T1000 (cell line): ENCODE results near the gene EIF6.
"Not testable (repeated sequence)": the region's sequence is repeated elsewhere in the genome, so short reads cannot be mapped to it uniquely, and the experiment has no call there.

Source experiments
- DNase-seq: peaks from one replicate; lab custom pipeline; 2025; ENCODE audit warnings: mixed read lengths; lab: John Stamatoyannopoulos, UW

The EIF6 gene

DNA sequence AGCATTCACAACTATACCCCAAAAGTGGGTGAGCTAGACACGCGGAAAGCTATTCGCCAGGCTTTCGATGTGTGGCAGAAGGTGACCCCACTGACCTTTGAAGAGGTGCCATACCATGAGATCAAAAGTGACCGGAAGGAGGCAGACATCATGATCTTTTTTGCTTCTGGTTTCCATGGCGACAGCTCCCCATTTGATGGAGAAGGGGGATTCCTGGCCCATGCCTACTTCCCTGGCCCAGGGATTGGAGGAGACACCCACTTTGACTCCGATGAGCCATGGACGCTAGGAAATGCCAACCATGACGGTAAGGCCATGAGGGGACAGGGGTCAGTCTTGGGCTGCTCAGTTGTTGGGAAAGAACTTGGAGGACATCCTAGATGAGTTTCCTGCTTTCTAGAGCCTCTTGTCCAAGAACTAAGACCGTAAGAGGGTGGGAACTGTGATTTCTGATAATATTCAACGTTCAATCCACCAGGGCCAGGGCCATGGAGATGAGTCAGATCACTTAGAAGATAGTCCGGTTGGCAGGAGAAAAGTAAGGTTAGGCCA lies 30.0 kb downstream of the EIF6 start:
- DNase-seq, result no peak

DNA sequence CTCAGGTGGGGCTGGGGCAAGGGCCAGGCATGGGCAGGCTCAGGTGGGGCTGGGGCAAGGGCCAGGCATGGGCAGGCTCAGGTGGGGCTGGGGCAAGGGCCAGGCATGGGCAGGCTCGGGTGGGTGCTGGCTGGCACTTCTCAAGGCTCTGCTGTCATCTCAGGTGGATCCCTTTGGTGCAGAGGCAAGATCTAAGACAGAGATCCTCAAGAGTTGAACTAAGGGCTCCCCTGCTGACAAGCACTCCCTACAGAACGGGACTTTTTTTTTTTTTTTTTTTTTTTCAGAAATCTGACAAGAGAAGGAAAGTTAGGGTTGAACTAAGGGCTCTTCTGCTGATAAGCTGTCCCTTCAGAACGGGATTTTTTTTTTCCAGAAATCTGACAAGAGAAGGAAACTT lies 31.6 kb downstream of the EIF6 start:
- no peak for DNase-seq

DNA sequence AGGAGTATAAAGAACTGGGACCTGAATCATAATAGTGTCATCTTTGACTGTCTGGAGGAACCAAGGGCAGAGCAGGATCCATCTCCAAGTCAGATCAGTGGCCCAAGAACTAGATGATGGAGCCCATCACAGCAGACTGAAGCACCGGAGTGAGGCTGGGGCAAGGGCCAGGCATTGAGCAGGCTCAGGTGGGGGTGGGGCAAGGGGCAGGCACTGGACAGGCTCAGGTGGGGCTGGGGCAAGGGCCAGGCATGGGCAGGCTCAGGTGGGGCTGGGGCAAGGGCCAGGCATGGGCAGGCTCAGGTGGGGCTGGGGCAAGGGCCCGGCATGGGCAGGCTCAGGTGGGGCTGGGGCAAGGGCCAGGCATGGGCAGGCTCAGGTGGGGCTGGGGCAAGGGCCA lies 32.0 kb downstream of the EIF6 start:
- not testable (repeated sequence) for DNase-seq

DNA sequence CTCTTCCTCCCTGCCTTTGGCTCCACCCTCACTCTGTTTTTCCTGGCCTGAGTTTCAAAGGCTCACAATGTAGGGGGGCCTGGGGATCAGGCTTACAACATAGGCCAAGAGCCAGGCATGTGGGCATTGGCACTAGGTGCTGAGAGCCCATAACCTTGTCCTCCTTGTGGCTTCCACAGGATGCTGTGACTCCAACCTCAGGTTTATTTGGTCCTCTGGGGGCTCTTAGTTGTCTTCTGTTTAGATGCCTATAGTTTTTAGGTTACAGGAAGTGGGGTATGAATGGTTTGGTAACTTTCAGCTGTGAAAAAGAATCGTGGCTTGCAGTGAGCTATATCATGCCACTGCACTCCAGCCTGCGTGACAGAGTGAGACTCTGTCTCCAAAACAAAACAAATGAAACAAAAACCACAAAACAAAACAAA lies 32.5 kb downstream of the EIF6 start:
- DNase-seq, result no peak

DNA sequence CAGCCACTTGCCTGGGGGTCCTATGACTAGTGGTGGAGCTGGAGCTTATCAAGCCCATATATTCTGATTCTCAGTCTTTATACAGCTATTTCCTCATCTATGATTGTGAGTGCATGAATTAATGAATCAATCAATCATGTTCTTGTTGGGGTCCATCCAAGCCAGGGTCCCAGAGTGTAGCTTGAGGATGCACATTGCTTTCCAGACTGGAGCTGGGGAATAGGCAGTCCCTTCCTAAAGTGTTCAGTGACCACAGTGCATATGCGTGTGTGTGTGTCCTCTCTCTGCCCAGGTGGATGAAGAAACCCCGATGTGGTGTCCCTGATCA lies 33.0 kb downstream of the EIF6 start:
- no peak for DNase-seq

DNA sequence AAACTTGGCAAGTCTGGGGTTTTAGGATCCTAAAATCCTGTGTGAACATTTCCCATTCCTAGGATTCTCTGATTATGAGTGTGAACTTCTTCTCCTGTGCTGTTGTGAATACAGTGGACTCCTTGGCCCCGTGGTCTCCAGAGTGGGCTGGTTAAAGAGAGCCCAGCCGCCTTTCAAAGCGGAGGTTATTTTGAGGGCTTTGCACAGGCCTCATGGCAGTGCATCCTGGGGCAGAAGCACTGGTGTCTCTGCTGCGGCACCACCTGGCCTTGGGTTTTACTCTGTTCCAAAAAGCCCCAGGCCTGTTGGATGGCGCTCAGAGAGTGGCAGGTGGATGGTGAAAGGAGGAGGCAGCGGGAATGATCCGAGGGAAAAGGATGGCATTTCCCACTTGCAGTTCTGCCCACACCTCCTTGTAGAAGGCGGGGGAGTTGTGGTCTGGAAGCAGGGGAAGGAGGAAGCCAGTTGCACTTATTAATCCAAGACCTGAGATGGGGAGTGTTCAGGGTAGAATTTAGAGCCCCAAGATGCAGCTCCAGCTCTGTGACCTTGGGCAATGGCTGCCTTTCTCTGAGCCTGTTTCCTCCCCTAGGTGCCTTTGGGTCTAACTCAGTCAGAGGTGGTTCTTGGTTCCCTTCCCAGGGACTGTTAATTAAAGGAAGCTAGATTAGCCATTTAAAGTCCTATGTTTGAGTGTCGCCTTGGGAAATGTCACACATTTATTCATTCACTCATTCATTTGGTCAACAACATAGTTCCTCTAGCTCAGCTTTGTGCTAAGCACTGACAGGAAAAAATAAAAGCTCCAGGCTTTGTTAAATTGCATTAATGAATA lies 35.7 kb downstream of the EIF6 start:
- no peak for DNase-seq

DNA sequence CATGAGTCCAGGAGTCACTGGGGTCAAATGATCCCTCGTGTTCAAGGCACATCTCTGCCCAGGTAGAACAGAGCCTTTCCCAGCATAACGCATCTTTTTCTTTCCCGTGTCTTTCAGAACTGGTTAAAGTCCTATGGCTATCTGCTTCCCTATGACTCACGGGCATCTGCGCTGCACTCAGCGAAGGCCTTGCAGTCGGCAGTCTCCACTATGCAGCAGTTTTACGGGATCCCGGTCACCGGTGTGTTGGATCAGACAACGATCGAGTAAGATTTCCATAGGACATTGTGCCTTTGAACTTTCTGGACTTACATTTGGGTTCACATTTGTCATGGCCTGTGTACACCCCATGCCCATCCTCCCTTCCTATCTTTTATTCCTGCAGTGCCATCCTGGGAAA lies 37.8 kb downstream of the EIF6 start:
- no peak for DNase-seq

DNA sequence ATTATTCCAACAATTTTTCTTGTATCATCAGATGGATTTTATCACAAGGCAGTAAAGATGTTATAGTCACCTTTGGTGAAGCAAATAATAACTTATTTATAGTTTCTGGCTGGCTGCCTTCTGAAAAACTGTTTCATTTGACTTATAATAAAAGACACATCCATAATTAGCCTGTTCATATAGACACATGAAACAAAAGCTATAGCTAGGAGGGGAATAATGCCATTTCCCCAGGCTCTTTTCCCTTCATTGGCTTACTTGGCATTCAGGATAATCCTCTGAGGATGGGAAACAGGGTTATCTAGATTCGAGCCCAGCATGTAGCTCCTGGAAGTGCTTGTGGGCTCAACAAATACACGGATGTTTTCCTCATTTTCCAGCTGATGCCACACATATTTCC lies 40.6 kb downstream of the EIF6 start:
- DNase-seq, result no peak

DNA sequence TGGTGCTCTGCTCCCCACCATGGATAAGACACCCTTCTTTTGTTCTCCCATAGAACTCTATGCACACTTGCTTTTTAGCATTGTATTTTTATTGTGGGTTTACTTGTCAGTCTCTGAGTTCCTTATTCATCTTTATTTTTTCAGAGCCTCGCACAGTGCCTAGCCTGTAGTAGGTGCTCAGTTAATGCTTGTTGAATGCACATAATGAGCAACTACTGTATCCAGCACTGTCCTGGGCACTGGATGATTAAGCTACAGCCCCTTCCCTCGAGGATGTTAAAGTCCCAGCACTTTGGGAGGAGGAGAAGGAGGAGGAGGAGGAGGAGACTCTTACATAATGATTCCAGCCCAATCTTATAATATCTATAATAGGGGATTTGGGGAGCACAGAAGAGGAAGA lies 41.3 kb downstream of the EIF6 start:
- no peak for DNase-seq

DNA sequence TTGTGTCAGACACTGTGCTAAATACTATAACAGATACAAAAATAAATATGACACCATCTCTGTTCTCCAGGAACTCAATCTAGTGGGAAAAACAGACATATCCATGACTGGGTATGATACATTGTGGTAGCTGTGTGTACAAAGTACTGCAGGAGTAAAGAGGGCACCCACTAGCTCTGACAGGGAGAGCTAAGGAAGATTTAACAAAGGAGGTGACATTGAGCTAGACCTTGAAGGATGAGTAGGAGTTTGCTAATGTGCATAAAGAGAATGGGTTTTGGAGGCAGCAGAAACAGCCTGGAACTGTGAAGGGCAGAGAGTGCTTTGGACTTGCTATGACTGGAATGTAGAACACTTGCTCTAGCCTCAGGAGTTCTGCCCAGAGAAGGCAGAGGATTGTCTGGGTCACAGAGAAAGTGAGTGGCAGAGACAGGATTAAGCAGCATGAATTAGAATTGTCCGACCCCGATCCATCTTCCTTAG lies 43.7 kb downstream of the EIF6 start:
- no peak for DNase-seq

DNA sequence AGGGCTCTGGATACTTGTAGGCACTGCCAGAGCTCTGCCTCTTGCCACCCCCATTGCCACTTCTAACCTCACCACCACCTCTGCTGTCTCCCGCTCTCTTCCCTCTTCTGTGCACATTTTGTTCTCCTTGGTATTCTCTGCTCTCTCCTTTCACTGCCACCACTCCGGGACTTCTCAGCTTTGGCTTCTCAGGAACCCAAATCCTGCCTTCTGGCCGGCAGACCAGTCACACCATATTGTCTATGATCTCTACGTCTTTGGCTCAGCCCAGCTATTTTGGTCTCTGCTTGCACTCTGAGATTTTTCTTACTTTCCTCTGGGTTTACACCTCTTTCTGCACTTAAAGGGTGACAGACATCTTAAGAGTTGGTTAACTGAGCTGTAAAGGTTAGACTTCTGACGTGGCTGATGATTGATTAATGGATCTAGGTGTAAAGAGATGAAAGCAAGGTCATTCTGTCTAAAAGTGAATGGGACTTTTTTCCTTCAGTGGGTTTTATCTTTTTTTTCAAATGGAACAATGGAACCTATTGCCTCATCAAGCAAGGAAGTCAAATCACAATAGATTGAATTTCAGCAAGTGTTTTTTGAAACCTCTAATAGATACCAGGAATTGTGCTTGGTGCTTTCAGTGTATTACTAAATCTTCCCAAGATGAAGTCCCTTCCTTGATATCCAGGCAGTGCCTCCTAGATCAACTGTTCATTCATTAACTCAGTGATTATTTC lies 44.3 kb downstream of the EIF6 start:
- no peak for DNase-seq

DNA sequence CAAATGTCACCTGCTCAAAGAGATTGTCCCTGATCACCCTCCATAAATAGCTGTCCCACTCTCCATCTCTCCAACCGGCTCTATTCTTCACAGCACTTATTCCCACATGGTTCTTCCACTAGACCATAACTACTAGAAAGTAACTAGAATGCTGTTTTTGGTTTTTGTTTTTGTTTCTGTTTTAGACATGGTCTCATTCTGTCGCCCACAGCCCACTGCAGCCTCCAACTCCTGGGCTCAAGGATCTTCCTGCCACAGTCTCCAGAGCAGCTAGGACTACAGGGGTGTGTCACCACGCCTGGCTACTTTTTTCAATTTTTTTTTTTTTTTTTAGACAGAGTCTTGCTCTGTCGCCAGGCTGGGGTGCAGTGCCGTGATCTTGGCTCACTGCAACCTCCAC lies 45.8 kb downstream of the EIF6 start:
- DNase-seq, result no peak

DNA sequence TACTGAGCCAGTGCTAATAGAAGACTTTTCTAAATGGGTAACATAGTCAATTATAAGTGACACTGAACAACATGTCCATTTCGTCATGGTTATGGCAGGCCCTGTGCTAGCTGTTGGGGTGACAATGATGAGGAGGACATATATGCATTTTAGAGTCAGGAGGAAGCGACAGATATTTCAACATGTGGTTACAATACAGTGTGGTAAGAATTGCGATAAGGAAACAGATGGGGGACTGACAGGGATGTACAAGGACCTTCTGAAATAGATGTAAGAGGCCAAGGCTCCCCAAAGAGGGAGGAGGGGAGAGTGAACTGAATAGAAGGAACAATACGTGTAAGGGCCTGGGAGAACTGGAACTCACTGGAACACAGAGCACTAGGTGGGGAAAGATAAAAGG lies 46.4 kb downstream of the EIF6 start:
- DNase-seq, result no peak

DNA sequence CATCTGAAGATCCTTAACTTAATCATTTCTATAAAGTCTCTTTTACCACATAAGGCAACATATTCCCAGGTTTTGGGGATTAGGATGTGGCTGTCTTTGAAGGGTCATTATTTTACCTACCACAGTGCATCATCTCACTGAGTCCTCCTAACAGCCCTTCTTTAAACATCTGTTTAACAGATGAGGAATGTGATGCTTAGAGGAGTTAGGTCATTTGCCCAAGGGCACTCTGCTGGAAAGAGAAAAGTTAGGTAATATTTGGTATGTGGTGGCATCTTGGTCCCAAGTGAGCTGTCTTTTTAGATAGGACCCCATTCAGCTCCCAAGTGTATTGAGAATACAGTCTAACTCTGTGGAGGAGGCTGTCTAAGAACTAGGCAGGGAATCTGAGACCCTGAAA lies 47.1 kb downstream of the EIF6 start:
- no peak for DNase-seq

DNA sequence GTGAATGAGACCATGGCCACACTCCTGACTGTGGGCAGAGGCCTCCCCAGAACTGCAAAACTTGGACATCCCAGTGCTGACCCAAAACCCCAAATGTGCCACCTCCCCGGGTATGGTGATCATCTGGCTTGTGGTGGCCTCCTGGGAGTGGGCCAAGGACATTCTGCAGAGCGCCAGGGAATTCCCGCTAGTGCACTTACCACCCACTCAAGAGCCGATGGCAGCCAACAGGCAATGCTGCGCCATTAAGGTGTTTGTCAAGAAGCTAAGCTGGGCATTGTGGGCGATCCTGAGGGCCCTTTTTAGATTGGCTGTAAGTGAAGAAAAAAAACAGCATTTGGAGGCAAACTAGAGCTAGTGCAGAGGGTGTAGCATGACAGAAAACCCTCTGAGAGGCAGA lies 48.7 kb downstream of the EIF6 start:
- no peak for DNase-seq

DNA sequence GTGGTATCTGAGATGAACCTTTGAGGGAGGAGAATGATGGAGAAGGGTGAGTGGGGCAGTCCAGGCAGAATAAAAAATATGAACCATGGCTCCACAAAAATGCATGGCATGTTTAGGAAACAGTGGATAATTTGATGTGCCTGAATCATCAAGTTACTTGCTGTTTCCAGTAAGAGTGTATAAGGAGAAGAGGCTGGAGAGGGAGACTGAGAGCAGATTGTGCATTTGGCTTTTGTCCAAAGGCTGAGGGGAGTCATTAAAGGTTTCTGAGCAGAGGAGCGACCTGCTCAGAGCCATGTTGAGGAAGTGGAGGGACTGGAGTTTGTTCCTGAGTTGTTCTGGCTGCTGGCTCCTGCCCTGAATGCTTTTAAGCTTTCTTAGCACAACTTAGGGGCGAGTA lies 52.0 kb downstream of the EIF6 start:
- DNase-seq, result no peak
